ENCODE data around the gene C3orf33. TPM values are rescaled to one million over a fixed set of nuclear protein-coding genes. Genes with fewer than 3 reads are reported as not detected.

C3orf33 gene
- total and polyA plus RNA-seq, 2 experiments from 2014 or later: 6.4 to 9.4 TPM

- peaks cover 10% of the 10 kb centered on the region for H3K4me1 ChIP-seq (ENCODE audit: insufficient read depth)
- no peaks in the 10 kb centered on the region for H3K36me3 ChIP-seq (replicated peaks; ENCODE audit: insufficient read depth, low read depth)
- H3K27ac ChIP-seq: peak overlapping the region; percentile 47
- H3K4me2 ChIP-seq: peak overlapping the region; percentile 44
- H3K27me3 ChIP-seq: no peaks in the 10 kb centered on the region
- H4K20me1 ChIP-seq (ENCODE audit: insufficient read depth, poor library complexity, severe bottlenecking): no peaks in the 10 kb centered on the region
- no peak overlapping the region for H2AFZ ChIP-seq
- H3K9me3 ChIP-seq (ENCODE audit: low read depth): no peaks in the 10 kb centered on the region
- H3K4me3 ChIP-seq: no peak overlapping the region
- no peaks in the 10 kb centered on the region for H3K9me2 ChIP-seq (replicated peaks; ENCODE audit: insufficient read depth)
- peak; percentile 36 for DNase-seq (ENCODE audit: low spot score)
- H3K79me2 ChIP-seq: no peaks in the 10 kb centered on the region
- 43% methylated on average over 8 of the region's 8 CpGs for WGBS (ENCODE audit: low lambda C conversion rate, missing lambda C conversion rate)
- TF ChIP-seq EZH2 (IDR thresholded peaks at IDR 0.05; ENCODE audit: borderline replicate concordance) (no peak), EZH2phosphoT487 (IDR thresholded peaks at IDR 0.05; ENCODE audit: low read depth, severe bottlenecking, unreplicated experiment) (no peak), CTCF (IDR thresholded peaks at IDR 0.05; ENCODE audit: poor library complexity) (no peak)
Measured at GRCh38 chr3:155748611-155749365, 57.3 kb downstream of the C3orf33 start.

- no peaks in the 10 kb centered on the region for H3K27me3 ChIP-seq
- no peaks in the 10 kb centered on the region for H3K36me3 ChIP-seq (replicated peaks; ENCODE audit: insufficient read depth, low read depth)
- H2AFZ ChIP-seq: no peak overlapping the region
- no peaks in the 10 kb centered on the region for H3K79me2 ChIP-seq
- H3K27ac ChIP-seq: no peak overlapping the region
- H4K20me1 ChIP-seq (ENCODE audit: insufficient read depth, poor library complexity, severe bottlenecking): no peaks in the 10 kb centered on the region
- TF ChIP-seq CTCF (IDR thresholded peaks at IDR 0.05; ENCODE audit: poor library complexity) (no peak), EZH2 (IDR thresholded peaks at IDR 0.05; ENCODE audit: borderline replicate concordance) (no peak), EZH2phosphoT487 (IDR thresholded peaks at IDR 0.05; ENCODE audit: low read depth, severe bottlenecking, unreplicated experiment) (no peak)
- no peaks in the 10 kb centered on the region for H3K9me3 ChIP-seq (ENCODE audit: low read depth)
- H3K4me1 ChIP-seq (ENCODE audit: insufficient read depth): peaks cover 10% of the 10 kb centered on the region
- 83% methylated on average over 3 of the region's 3 CpGs for WGBS (ENCODE audit: low lambda C conversion rate, missing lambda C conversion rate)
- no peak for DNase-seq (ENCODE audit: low spot score)
- no peak overlapping the region for H3K4me3 ChIP-seq
- H3K9me2 ChIP-seq (replicated peaks; ENCODE audit: insufficient read depth): no peaks in the 10 kb centered on the region
- H3K4me2 ChIP-seq: no peak overlapping the region
Measured at GRCh38 chr3:155747946-155748290, 58.2 kb downstream of the C3orf33 start.

GRCh38 chr3:155747286-155747945, 58.7 kb downstream of the C3orf33 start:
- H3K27me3 ChIP-seq: no peaks in the 10 kb centered on the region
- H3K79me2 ChIP-seq: no peaks in the 10 kb centered on the region
- H3K4me3 ChIP-seq: no peak overlapping the region
- no peak for DNase-seq (ENCODE audit: low spot score)
- no peak overlapping the region for H3K4me2 ChIP-seq
- WGBS (ENCODE audit: low lambda C conversion rate, missing lambda C conversion rate): 59% methylated on average over 2 of the region's 2 CpGs
- no peaks in the 10 kb centered on the region for H3K36me3 ChIP-seq (replicated peaks; ENCODE audit: insufficient read depth, low read depth)
- no peak overlapping the region for H3K27ac ChIP-seq
- no peaks in the 10 kb centered on the region for H4K20me1 ChIP-seq (ENCODE audit: insufficient read depth, poor library complexity, severe bottlenecking)
- no peaks in the 10 kb centered on the region for H3K9me3 ChIP-seq (ENCODE audit: low read depth)
- peaks cover 10% of the 10 kb centered on the region for H3K4me1 ChIP-seq (ENCODE audit: insufficient read depth)
- no peak for TF ChIP-seq EZH2phosphoT487 (IDR thresholded peaks at IDR 0.05; ENCODE audit: low read depth, severe bottlenecking, unreplicated experiment)
- no peak for TF ChIP-seq EZH2 (IDR thresholded peaks at IDR 0.05; ENCODE audit: borderline replicate concordance)
- no peak for TF ChIP-seq CTCF (IDR thresholded peaks at IDR 0.05; ENCODE audit: poor library complexity)
- H3K9me2 ChIP-seq (replicated peaks; ENCODE audit: insufficient read depth): no peaks in the 10 kb centered on the region
- no peak overlapping the region for H2AFZ ChIP-seq

Measured in hepatocyte (in vitro differentiated cells).